ENCODE measurements around the gene TSPAN18.

Gene TSPAN18

GRCh38 chr11:44709281-44709562 is 17.5 kb upstream of the TSPAN18 start:
- TF ChIP-seq CTCF (IDR thresholded peaks at IDR 0.05; ENCODE audit: control insufficient read depth, extremely low read depth, insufficient read depth), result no peak
- DNase-seq (ENCODE audit: low read depth), result no peak
- no peak overlapping the region for H3K4me3 ChIP-seq (ENCODE audit: low read depth, low read length)

- no peak for TF ChIP-seq CTCF (IDR thresholded peaks at IDR 0.05; ENCODE audit: control insufficient read depth, extremely low read depth, insufficient read depth)
- DNase-seq (ENCODE audit: low read depth), result no peak
- H3K4me3 ChIP-seq (ENCODE audit: low read depth, low read length), result no peak overlapping the region
Measured at GRCh38 chr11:44709966-44710365, 16.8 kb upstream of the TSPAN18 start.

GRCh38 chr11:44711113-44711786 is 15.5 kb upstream of the TSPAN18 start:
- H3K4me3 ChIP-seq (ENCODE audit: low read depth, low read length), result no peak overlapping the region
- no peak for TF ChIP-seq CTCF (IDR thresholded peaks at IDR 0.05; ENCODE audit: control insufficient read depth, extremely low read depth, insufficient read depth)
- DNase-seq (ENCODE audit: low read depth), result no peak

GRCh38 chr11:44711787-44712608 is 14.8 kb upstream of the TSPAN18 start:
- TF ChIP-seq CTCF (IDR thresholded peaks at IDR 0.05; ENCODE audit: control insufficient read depth, extremely low read depth, insufficient read depth), result no peak
- no peak overlapping the region for H3K4me3 ChIP-seq (ENCODE audit: low read depth, low read length)
- no peak for DNase-seq (ENCODE audit: low read depth)

- no peak for TF ChIP-seq CTCF (IDR thresholded peaks at IDR 0.05; ENCODE audit: control insufficient read depth, extremely low read depth, insufficient read depth)
- DNase-seq (ENCODE audit: low read depth), result no peak
Measured at GRCh38 chr11:44713022-44713421, 13.7 kb upstream of the TSPAN18 start.

GRCh38 chr11:44716256-44716655 is 10.5 kb upstream of the TSPAN18 start:
- no peak for TF ChIP-seq CTCF (IDR thresholded peaks at IDR 0.05; ENCODE audit: control insufficient read depth, extremely low read depth, insufficient read depth)
- H3K4me3 ChIP-seq (ENCODE audit: low read depth, low read length), result no peak overlapping the region
- no peak for DNase-seq (ENCODE audit: low read depth)

More at GRCh38 chr11:44713022-44713421, 13.7 kb upstream of the TSPAN18 start:
- H3K4me3 ChIP-seq (ENCODE audit: low read depth, low read length), result no peak overlapping the region
